Measurements from ENCODE around the gene ST3GAL3.

ST3GAL3 gene

DNA sequence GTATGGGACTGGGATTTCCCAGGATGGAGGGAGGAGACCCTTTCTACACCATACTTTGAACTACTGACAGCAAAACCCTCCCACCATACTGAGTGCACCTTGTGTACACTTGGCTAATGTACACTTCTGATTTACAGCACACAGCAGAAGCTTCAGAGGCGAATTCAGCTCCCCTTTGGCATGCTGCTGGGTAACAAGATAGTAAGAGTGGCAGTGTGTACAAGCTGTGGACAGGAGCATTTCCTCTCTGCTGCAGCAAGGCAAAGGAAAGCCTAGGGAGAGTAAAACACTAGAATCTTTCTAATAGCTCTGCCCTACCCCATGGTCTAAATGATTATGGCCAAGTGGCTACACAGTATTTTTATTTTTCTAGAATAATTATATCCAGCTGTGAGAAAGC is 142.3 kb downstream of the ST3GAL3 start:
- no peak for DNase-seq

DNA sequence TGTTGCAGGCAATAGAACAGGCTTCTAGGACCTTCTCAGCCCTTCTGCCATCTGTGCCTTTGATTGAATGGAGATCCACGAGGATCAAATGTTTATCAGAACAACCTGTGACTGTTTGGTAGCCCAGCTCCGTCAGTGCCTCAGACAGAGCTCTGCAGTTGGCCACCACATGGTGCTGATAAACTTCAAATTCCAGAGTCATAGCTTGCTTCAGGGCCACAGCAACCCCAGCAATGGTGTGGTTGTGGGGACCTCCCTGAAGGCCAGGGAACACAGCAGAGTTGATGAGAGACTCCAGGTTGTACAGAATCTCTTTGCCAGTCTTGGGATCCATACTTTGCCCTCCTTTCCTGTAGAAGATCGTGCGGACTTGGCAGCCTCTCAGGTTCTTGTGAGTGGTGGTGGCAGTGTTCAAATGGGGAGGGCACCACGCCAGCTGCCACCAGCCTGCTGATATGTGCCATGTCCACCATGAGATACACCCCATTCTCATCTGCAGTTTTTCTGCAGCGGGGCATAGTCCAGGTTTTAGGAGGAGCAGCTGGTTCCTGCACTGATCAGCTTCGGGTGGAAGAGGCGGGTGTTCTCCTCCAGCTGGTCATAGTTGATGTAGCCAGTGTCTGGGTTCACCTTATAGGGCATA is 143.4 kb downstream of the ST3GAL3 start:
- DNase-seq, result no peak

DNA sequence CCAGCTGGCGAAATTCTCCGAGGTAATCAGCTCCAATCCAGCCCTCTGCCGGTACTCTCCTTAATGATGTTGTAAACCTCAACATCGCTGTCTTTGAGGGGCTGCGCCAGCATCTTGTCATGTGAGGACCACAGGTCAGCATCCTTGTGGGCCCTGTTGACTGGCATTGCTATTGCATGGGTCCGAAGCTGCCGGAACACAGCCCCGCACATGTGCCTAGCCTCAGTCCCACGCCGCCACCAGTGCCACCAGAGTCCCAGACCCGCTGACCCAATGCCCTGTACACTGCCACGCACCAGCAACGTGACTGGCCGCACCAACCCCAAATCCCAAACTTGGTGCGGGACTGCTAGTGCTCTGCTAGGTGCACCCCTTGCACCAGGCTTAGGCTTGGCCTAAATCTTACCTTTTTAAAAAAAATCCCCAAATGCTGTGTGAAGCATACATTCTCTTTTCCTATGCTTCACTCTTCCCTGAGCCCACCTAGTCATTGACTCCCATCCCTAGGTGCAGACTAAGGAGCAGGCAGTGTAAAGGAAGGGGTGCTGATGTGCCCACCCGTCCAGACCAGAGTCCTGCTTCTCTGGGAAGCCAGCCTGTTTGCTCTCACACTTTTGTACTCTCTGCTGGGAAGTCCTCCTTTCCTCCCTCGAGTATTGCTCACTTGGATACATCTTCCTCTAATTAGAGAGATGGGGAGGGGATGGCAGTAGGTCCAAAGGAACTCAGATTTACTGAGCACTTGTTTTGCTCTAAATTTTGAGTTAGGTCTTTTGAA is 144.4 kb downstream of the ST3GAL3 start:
- DNase-seq, result no peak

DNA sequence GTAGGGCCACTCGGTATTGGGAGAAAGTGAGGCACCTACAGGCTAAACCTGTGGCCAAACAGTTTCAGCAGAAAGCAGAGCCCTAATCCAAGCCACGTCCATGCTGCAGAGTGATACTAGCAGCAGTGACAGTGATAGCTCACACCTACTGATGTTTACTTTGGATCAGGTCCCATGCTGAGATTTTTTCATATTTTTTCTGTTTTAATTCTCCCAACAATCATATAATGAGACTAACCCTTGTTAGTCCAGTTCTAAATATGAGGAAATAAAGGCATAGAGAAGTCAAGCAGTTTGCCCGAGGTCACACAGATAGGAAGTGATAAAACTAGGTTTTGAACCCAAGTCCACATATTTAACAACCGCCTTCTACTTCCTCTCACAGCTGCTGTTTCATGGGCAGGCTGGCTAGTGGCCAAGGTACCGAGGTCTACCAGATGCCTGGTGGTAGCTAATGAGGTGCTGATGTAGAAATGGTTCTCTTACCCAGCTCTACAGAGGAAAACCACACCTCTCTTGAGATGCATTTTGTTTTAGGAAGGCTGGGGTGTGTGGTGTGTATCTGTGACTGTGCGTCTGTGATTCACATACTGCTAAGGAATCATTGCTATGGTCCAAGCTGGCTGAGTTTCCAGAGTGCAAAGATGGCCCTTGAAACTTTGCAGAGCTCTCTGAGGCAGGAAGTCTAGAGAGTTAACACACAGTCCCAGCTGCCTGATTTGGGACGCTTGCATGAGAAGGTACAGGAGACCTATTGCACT is 146.0 kb downstream of the ST3GAL3 start:
- DNase-seq, result peak in 3 of 56 donors; percentile 17 to 38 (median 35)

DNA sequence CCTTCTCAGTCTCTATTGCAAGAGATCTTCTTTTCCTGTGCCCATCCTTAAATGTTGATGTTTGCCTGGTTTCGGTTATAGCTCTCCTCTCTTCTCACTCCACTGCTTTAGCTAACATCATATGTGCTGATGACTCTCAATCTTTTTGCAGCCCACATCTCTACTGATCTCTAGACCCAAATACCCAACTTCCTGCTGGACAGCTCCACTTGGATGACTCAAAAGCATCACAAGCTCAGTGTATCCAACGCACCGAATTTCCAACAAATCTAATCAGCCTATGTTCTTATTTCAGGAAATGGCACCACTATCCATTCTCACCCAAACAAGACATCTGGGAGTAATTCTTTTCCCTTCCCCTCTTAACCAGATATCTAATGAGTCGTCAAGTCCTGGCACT is 147.1 kb downstream of the ST3GAL3 start:
- no peak for DNase-seq

DNA sequence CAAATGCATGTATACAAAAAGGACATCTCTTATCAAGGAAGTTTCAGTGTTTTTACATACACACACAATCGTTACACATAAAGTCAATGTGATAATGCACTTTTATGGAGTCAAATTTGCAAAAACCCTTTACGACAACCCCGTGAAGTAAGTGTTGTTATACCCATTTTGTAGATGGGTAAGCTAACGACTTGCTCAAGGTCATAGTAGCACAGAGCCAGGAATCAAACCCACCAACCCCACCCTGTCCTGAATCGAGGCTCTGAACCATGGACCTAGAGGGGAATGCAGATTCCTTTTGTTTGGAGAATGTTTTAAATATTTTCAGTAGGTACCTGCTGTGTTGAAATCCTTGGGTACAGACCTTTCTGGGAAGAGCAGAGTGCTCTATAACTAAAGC is 148.9 kb downstream of the ST3GAL3 start:
- no peak for DNase-seq

DNA sequence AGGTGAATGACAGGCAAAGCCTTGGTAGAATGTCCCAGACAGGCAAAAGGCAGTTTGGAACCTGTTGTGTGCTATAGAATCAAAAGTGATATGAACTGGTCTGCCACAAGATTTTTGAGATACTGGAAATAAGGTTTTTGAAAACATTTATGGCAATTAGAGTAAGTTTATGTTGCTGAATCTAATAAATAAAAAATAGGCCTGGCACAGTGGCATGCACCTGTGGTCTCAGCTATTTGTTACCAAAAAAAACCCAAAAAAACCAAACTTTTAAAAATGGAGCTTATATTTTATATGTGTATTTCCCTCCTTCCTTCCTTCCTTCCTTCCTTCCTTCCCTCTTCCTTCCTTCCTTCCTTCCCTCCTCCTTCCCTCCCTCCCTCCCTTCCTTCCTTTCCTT is 149.8 kb downstream of the ST3GAL3 start:
- no peak for DNase-seq

DNA sequence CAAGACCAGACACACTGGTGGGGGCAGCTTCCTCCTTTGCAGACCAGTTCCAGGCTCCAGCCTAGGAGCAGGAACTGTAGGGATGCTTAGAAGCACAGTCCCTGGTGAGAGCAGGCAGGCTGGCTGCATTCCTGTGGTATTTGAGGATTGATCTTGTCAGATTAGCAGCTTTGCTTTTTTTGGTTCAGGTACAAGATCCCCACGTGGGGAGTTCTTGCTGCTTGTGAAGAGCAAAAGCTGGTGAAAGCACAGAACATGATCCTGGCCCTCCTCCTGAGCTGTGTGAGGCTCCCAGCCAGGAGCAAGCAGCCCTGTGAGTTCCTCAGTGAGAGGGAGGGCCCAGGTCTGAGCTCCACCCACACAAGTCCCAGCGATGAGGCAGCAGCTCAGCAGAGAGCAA is 151.0 kb downstream of the ST3GAL3 start:
- peak in 6 of 56 donors; percentile 7 to 63 (median 24) for DNase-seq

DNA sequence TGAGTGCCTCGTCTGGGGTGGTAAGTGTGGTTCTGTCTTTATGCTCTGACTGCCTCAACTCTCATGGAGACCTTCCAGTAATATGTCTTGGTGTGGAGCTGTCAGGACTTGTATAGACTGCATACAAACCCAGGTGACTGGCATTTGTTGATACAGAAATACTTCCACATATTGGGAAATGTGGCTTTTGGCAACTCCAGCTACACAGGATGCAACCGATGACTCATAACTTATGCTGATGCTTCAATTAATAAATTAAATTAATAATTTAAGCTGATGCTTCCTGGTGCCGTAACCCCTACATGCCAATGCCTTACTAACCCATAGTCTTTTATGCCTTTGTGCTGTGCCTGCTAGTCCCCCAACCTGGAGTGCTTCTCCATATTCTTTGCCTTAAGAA is 154.0 kb downstream of the ST3GAL3 start:
- no peak for DNase-seq

DNA sequence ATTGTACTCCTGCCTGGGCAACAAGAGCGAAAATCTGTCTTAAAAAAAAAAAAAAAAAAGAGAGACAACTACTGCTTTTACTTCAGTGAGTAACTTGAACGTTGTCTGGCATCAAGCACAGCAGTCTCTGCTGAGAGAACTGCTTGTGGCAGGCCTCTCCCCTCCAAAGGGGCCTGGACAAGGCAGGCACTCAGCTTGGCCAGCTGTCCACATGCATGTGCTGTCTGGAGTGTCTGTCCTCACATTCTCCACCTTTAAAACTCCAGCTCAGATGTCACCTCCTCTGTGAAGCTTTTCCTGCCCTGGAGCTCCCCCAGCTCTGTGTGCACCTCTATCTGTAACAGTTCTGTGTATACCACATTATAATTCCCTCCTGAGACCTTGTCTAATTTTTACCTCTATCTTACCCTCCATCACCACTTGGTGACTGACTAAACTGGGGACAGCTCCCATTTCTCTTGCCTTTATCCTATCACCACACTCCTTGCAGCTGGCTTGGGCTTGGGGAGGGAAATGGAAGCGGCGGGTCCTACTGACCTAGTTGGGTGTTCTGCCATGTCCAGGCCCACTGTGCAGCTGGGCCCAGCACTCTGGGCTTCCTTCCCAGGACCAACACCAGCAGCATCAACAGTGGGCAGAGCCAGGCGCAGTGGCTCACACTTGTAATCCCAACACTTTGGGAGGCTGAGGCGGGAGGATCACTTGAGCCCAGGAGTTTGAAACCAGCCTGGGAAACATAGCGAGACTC is 154.8 kb downstream of the ST3GAL3 start:
- peak in 1 of 56 donors; percentile 21 for DNase-seq

DNA sequence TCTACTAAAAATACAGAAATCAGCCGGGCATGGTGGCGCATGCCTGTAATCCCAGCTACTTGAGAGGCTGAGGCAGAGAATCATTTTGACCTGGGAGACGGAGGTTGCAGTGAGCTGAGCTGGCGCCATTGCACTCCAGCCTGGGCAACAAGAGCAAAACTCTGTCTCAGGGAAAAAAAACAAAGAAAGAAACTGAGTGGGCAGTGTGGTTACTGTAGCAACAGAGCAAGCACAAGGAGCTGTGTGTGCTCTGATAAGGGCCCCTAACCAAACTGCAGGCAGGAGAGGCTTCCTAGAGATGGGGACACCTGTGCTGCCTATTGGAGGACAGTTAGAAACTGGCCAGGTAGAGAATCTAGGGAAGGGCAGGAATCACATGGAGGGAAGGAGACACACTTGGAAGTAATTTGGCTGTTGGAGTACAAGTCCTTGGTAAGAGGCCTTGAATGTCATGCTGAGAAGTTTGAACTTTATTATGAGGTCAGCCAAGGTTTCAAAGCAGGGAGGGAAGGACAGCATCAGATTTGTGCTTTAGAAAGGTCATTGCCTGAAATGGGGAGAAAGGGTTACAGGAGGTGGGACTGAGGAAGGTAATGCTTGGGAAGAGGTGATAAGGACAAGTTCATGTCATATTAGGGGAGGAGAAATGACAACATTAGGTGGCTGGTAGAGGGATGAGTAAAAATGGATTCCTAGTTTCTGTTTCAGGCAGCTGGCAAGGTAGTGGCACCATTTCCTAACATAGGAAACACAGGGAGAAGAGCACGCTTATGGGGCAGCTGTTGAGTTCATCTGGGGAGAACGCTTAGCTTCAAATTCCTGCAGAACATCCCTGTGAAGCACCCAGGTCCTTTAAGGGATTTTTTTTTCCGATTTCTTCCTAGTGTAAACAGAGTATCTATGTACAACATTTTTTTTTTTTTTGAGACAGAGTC is 157.0 kb downstream of the ST3GAL3 start:
- DNase-seq, result peak in 1 of 56 donors; percentile 2

DNA sequence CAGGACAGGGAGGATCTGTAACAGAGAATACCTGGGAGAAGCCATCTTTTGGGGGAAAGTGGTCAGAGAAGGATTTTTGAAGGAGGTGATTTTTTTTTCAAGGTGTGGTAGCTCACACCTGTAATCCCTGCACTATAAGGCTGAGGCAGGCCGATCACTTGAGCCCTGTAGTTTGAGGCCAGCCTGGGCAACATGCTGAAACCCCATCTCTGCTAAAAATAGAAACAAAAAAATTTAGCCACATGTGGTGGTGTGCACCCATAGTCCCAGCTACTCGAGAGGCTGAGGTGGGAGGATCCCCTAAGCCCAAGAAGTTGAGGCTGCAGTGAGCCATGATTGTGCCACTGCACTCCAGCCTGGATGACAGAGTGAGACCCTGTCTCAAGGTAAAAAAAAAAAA is 158.9 kb downstream of the ST3GAL3 start:
- no peak for DNase-seq

DNA sequence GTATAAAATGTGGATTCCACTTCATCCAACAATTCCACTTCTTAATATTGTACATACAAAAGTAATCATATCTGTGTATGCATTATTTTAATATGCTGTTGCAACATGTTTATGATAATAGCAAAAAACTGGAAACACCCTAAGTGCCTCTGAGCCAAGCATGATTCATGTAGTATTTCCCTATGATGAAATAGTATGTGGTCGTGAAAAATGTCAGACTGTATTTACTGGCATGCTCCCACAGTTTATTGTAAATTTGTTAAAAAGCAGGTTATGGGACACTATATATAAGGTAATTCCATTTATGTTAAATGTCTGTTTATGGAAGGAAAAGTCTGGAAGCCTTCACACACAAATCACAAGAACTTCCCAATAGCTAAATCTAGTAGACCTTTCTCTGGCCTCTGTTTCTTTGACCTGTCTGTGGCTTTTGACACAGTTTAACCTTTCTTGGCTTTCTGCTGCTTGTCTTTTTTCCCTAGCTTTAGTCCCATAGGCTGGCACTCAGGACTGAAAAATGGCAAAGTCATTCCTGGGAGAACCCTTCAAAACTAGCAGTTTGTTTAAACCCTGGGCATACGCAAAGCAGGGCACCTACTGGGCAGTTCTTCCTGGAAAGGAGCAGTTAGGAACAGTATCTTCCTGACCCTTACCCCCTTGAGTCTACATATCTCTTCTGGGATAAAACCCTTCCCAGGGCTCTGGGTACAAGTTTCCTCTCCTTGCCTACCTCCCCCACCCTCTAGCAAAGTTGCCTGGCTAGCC is 160.8 kb downstream of the ST3GAL3 start:
- DNase-seq, result no peak

DNA sequence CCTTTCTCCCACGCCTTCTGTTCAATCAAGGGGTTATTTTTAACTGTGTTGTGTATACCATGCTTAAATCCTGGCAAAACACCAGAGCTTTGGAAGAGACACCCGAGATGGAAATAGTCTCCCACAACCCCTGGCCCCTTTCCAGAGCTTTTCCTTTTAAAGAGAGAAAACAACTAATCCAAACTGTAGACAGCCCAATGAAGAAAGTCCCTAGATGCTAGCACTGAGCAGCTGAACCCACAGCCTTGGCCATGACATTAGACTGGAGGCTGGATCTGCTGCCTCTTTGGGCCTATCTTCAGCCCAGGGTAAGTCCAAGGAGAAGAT is 161.4 kb downstream of the ST3GAL3 start:
- DNase-seq, result peak in 8 of 56 donors; percentile 6 to 39 (median 14)

DNA sequence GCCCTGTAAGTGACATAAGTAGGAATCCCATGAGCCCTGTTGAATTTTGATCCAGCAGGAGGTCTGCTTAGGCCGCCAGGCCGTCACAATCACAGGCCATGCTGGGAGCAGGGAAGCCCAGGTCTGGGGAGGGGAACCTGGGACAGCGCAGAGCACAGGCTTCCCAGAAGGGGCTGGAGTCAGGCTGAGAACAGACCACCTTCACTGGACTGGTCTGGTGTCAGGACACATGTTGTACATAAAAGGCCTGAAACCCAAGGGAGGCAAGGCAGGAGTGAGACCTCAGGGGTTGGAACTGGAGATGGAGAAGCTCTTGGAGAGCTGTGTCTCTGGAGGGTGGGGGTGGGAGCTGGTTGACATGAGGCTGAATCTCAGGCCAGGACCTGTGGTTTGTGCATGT is 163.0 kb downstream of the ST3GAL3 start:
- DNase-seq, result no peak

DNA sequence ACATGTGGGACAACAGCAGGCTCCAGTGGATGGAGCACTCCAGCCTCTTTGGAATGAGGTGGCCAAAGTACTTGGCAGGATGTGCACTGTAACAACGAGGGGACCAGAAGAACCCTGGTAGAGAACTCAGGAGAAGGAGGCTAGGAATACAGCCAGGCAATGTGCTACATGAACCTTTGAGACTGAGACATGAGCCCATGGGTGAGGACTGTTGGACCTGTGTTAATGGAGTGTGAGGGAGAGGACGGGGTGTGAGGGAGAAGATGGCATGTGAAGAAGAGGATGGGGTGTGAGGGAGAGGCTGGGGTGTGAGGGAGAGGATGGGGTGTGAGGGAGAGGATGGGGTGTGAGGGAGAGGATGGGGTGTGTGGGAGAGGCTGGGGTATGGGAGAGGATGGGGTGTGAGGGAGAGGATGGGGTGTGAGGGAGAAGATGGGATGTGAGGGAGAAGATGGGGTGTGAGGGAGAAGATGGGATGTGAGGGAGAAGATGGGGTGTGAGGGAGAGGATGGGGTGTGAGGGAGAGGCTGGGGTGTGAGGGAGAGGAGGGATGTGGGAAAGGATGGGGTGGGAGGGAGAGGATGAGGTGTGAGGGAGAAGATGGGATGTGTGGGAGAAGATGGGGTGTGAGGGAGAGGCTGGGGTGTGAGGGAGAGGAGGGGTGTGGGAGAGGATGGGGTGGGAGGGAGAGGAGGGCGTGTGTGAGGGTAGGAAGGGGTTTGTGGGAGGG is 164.0 kb downstream of the ST3GAL3 start:
- DNase-seq, result no peak

DNA sequence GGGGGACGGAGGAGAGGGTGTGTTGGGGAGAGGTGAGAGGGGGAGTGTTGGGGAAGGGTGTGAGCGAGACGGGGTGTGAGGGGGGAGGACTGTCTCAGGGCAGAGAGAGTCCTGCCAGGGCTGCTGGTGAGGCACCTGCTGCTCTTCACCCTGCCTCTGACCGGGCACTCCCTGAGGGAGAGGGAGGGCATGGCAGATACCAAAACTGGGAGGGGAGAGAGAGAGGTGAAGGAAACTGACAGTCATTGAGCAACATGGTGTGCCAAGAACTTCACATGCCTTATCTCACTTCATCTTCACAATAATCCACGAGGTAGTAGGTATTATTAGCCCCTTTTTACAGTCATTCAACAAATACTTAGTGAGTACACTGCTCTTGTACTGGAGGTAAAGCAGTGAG is 164.9 kb downstream of the ST3GAL3 start:
- no peak for DNase-seq

DNA sequence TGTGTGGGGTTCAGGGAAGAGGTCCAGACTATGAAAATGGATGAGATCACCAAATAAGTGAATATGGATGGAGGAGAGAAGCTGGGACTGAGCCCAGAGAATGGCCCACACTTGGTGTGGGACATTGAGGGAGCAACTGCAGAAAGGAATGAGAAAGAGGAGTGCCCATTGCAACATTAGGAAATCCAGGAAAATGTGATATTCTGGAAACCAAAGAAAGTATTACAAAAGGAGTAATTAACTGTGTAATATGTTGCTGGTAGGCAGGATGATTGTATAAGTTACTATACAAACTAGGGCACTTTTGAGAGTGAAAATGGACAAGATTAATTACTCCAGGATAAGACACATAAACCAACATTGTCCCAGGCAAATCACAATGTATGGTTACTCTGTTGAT is 166.5 kb downstream of the ST3GAL3 start:
- DNase-seq, result no peak

DNA sequence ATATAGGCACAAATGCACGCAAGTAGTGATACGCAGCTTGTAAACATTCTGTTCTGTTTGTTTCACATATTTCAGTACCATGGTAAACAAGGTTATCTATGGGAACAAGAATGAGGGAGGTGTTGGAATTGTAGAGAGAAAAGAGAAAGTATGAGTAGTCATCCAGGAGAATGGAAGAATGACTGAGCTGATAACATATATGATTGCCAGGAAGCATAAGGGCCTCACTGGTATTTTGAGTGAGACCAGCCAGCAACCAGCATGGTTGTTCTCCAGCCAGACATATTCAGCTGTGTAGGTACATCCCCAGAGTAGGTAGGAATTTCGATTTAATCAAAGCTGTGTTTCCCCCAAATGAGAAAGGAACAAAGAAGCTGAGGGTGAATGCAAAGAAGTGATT is 167.4 kb downstream of the ST3GAL3 start:
- DNase-seq, result no peak

All from amygdala (tissue), 56 donors.